GM21737 (cell line): ENCODE measurements around the gene NDUFC1.
"Not testable (repeated sequence)": the region's sequence is repeated elsewhere in the genome, so short reads cannot be mapped to it uniquely, and the experiment has no call there.

Experiments
- ATAC-seq: cut with Tn5 transposase; IDR thresholded peaks from one replicate; pipeline ENCODE4 v1.9.1; 2021; ENCODE audit warnings: mild to moderate bottlenecking, moderate library complexity; ENCODE audit not compliant: unreplicated experiment

Gene NDUFC1

GRCh38 chr4:139255581-139255980, 46.7 kb downstream of the NDUFC1 start:
- not testable (repeated sequence) for ATAC-seq

GRCh38 chr4:139253713-139254112, 48.6 kb downstream of the NDUFC1 start:
- no peak for ATAC-seq

- ATAC-seq: no peak
These were observed 49.2 kb downstream of the NDUFC1 start for GRCh38 chr4:139253046-139253445.

- no peak for ATAC-seq
These were observed 54.5 kb downstream of the NDUFC1 start for GRCh38 chr4:139247700-139248238.

GRCh38 chr4:139247241-139247640, 55.0 kb downstream of the NDUFC1 start:
- ATAC-seq: no peak

DNA sequence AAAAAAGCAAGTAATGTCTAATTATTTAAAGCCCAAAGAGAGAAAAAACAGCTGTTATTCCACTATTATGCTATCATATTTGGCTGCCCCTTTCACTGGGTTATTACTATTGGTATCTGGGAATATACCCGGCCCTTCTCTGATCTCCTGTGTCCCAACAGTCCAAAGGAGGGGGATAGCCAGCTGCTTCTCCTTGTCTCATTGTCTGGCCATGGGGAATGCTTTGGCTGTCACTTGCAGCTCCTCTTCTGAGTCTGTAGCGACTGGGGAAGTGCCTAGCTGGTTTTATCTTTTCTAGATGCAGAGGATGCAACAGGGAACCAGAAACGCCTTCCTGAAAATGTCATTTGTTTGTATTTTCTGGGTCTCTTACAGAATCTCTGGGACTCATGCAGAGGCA, 56.1 kb downstream of the NDUFC1 start:
- no peak for ATAC-seq

DNA sequence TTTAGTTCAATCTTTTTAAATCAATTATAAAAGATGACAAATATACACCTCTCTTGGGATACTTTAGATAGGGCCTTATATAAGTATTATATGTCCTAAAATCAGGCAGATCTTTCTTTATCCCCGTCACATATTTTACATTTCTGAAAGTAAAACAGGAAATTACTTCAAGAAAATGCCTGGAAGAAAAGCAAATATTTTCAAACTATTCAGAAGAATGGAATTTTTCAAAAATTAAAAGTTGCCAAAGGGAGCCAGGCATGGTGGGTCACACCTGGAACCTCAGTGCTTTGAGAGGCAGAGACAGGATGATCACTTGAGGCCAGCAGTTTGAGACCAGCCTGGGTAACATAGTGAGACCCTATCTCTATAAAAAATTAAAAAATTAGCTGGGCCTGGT, 56.7 kb downstream of the NDUFC1 start:
- no peak for ATAC-seq

DNA sequence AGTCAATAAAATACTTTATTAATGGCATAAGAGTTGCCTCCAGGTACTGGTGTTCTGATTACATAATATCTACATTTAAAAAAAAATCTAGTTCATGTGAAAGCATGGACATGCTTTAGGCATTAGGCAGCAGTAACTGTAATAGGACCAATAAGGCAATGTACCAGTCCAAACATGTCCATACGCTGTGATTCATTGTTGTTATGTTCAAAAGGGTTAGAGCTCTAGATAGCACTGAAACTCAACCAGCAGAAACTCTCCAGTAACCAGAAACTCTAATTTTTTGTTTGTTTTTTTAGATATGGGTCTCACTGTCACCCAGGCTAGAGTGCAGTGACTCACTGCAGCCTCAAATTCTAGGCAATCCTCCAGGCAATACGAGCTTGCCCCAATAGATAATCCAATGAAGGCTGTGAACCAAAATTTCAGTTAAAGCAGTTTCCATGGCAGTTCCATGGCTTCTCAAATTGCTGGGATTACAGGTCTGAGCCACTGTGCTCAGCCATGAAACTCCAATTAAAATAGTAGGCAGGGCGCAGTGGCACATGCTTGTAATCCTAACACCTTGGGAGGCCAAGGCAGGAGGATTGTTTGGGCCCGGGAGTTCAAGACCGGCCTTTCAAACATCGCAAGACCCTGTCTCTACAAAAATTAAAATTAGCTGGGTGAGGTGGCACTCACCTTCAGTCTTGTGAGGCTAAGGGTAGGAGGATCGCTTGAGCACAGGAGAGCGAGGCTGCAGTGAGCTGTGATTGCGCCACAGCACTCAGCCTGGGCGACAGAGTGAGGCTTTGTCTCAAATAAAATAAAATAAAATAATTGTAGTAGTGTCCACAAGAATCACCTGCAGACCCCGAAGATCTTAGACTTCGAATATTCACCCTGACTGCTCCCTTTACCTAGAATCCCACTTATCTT, 58.6 kb downstream of the NDUFC1 start:
- ATAC-seq: no peak

- no peak for ATAC-seq
These were observed 59.7 kb downstream of the NDUFC1 start for GRCh38 chr4:139242511-139243051.

- ATAC-seq: no peak
These were observed 60.5 kb downstream of the NDUFC1 start for GRCh38 chr4:139241784-139242151.

DNA sequence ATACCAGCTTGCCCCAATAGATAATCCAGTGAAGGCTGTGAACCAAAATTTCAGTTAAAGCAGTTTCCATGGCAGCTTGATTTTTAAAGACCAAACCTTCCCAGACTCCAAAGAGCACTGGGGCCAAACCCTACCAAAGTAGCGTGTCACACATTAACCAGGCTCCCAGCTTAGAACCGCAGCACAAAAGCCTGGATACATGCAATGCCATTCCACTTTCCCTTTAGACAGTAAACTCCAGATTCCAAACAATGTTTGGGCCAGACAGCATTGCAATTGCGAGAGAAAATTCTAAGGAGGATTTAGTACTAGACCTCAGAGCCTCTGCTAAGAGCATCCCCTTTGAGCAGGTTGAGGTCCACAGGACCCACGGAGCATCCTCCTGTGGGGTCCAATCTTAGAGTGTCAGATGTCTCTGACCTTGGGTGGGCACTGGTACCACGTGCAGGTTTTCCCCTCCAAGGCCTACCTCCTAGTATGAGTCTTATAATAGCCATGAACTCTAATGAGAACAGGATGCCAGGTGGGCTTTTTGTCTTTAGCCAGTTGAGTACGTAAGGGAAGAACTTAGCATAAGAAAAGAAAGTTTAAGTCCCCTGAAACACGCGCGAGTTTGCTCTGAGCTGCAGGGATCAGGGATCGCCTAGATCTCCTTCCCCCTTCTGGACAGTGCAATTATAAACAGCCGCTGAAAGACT, 61.0 kb downstream of the NDUFC1 start:
- ATAC-seq: no peak
